ENCODE results near the gene RMND5A.
"Not testable (repeated sequence)": the region's sequence is repeated elsewhere in the genome, so short reads cannot be mapped to it uniquely, and the experiment has no call there.

- TF ChIP-seq, protein P1, sequence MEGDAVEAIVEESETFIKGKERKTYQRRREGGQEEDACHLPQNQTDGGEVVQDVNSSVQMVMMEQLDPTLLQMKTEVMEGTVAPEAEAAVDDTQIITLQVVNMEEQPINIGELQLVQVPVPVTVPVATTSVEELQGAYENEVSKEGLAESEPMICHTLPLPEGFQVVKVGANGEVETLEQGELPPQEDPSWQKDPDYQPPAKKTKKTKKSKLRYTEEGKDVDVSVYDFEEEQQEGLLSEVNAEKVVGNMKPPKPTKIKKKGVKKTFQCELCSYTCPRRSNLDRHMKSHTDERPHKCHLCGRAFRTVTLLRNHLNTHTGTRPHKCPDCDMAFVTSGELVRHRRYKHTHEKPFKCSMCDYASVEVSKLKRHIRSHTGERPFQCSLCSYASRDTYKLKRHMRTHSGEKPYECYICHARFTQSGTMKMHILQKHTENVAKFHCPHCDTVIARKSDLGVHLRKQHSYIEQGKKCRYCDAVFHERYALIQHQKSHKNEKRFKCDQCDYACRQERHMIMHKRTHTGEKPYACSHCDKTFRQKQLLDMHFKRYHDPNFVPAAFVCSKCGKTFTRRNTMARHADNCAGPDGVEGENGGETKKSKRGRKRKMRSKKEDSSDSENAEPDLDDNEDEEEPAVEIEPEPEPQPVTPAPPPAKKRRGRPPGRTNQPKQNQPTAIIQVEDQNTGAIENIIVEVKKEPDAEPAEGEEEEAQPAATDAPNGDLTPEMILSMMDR (IDR thresholded peaks at IDR 0.05; ENCODE audit: poor library complexity): not testable (repeated sequence)
- TF ChIP-seq EZH2phosphoT487 (IDR thresholded peaks at IDR 0.05; ENCODE audit: low read depth, severe bottlenecking, unreplicated experiment); EZH2 (IDR thresholded peaks at IDR 0.05; ENCODE audit: borderline replicate concordance): not testable (repeated sequence)
Observed at GRCh38 chr2:86739485-86739884, 19.4 kb downstream of the RMND5A start.
